ENCODE data around the gene SLC35F4. TPM values are rescaled to one million over a fixed set of nuclear protein-coding genes. Genes with fewer than 3 reads are reported as not detected.

The SLC35F4 gene
- total RNA-seq, 4 donors from 2014 or later: not detected

DNA sequence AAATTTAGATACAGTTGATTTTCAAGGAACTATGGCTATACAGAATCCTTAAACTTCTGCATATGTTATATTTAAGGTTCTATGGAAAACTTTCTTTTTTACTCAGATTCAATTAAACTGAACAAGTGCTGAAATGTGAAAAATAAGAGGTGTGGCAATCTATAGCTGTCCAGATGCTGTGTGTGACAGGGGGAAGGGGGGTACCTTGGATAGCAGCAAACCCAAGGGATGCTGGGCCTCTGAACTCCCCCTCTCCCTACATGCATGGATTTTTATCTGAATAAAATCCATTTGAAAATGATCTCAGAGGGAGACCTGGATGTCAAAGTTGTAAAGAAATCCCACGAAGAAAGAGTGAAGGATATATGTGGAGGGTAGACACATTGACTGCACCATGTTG, 289.4 kb downstream of the SLC35F4 start:
- DNase-seq (ENCODE audit: low spot score) (no peak), ATAC-seq (ENCODE audit: low FRiP score) (no peak)
- TF ChIP-seq, protein P1, sequence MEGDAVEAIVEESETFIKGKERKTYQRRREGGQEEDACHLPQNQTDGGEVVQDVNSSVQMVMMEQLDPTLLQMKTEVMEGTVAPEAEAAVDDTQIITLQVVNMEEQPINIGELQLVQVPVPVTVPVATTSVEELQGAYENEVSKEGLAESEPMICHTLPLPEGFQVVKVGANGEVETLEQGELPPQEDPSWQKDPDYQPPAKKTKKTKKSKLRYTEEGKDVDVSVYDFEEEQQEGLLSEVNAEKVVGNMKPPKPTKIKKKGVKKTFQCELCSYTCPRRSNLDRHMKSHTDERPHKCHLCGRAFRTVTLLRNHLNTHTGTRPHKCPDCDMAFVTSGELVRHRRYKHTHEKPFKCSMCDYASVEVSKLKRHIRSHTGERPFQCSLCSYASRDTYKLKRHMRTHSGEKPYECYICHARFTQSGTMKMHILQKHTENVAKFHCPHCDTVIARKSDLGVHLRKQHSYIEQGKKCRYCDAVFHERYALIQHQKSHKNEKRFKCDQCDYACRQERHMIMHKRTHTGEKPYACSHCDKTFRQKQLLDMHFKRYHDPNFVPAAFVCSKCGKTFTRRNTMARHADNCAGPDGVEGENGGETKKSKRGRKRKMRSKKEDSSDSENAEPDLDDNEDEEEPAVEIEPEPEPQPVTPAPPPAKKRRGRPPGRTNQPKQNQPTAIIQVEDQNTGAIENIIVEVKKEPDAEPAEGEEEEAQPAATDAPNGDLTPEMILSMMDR (IDR thresholded peaks at IDR 0.05): no peak

DNA sequence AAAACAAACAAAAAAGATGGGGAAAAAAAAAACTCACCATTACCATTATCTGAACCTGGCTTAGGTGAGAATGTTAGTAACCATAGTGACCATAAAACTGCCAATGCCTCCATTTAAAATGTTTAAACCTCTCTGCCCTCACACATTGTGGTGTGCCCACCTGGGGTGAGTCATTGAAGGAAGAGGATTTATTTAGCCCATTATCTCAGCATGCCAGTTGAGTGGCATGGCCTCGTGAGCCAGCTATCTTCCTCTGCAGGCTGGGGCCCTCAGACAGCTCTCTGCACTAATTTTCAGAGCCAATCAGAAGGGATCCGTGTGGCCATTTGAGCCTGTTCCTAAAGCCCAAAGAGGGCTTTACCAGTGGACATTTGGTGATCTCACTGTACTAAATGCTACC, 290.4 kb downstream of the SLC35F4 start:
- DNase-seq (ENCODE audit: low spot score): no peak
- no peak for ATAC-seq (ENCODE audit: low FRiP score)
- TF ChIP-seq, protein P1 (IDR thresholded peaks at IDR 0.05): no peak

DNA sequence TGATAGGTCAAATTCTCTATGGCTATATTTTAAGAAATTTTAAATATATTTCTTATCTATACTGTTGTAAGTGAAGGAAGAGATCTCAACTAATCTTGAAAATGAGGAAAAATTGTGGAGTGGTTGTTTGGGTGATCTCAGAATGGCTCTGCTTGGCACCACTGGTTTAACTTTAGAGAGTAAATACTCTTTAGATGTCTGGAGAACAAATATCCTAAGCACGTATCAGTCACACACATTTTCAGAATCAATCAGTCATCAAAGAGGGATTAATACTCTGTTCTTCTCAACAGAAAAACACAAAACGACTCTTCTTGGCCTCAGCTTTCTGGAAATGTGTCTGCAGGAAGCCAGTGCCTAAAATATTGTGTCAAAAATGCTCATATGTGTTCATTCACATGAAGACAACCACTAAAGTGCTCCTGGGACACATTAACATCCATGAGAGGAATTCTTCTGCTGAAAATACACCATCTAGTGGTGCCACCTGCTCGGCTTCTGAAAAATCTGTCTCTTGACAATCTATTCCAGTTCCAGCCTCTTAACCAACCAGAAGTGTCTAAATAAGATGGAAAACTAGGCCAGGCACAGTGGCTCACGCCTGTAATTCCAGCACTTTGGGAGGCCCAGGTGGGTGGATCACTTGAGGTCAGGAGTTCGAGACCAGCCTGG, 291.1 kb downstream of the SLC35F4 start:
- TF ChIP-seq, protein P1 (IDR thresholded peaks at IDR 0.05): no peak
- ATAC-seq (ENCODE audit: low FRiP score) (no peak), DNase-seq (ENCODE audit: low spot score) (no peak)

DNA sequence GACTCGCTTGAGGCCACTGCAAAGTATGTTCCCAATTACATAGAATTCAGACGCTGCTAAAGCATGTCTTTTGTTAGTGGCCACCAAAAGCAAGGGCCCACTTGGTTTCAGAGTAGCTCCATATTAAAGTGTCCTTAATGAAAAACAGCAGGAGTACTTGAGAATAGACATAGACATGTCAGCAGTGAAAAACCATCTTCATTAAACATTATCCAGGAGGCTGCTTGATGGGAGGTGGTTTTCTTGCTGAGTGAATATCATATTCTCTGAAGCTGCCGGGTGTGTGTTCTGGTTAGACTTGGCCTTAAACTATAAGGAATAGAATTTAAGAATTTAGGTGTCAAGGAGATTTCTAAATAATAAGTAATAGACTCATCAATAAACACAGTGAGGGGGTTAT, 292.7 kb downstream of the SLC35F4 start:
- no peak for ATAC-seq (ENCODE audit: low FRiP score)
- DNase-seq (ENCODE audit: low spot score): no peak
- TF ChIP-seq, protein P1 (IDR thresholded peaks at IDR 0.05): no peak

DNA sequence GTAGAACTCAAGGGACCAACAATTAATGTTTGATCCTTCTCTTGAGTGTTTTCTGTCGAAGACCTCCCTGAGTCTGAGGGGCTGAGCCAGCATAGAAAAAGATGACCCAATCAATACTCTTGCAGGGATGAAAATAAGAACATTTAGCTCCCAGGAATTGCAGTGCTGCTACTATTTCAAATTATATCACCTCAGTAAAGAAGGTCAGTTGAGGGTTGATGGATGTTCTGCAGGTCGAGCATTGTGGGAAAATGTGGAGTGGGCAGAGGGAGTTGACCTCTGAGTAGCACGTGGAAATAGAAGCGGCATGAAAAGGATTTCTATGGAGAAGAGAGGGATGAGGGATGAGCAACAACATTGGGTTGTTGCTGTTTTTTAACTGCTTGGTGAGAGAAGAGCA, 297.3 kb downstream of the SLC35F4 start:
- TF ChIP-seq, protein P1 (IDR thresholded peaks at IDR 0.05): no peak
- ATAC-seq (ENCODE audit: low FRiP score) (no peak), DNase-seq (ENCODE audit: low spot score) (no peak)

DNA sequence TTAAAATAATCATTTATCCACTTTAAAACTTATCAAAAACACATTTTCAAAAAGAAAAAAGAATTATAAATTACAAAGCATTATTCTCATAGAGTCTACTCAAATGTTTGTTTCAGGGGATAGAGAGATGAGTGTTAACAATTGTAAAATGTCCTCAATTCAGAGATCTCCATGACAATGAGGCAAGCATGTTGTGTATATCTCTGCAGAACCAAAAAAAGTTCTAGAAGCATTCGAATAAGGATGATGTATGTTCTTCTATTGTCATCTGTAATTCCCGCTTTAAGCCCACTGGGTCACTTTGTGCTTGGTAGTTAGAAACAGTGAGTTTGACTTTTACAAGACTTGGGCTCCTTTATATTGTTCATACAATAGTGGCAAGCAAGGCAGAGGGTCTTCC, 298.7 kb downstream of the SLC35F4 start:
- TF ChIP-seq, protein P1 (IDR thresholded peaks at IDR 0.05): no peak
- ATAC-seq (ENCODE audit: low FRiP score): no peak

DNA sequence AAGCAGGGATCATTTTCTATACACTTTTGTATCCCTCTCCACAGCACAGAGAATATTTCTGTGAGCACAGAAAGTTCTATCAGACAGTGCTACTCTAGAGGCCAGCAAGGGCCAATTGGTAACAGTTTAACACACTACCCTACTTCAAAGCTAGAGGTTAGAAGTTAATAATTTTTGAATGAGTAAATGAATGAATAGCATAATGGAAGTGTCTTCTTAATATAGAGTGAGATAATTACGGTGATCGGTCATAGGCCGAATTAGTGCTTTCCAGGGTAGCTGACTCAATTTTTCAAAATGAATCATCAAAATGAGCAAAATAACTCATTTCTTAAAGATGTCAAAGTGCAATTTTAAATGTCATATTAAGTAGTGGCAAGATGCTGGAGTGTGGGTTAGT, 305.2 kb downstream of the SLC35F4 start:
- DNase-seq (ENCODE audit: low spot score) (no peak), ATAC-seq (ENCODE audit: low FRiP score) (no peak)
- TF ChIP-seq, protein P1 (IDR thresholded peaks at IDR 0.05): no peak

More for the DNA sequence above, 298.7 kb downstream of the SLC35F4 start:
- DNase-seq (ENCODE audit: low spot score): no peak

Data from omental fat pad (tissue), 4 donors.